ENCODE results near the gene CALML3.

Gene CALML3

GRCh38 chr10:5573968-5574641, 49.3 kb downstream of the CALML3 start:
- no peak for DNase-seq

- DNase-seq: no peak
Measured at GRCh38 chr10:5574642-5575131, 49.9 kb downstream of the CALML3 start.

GRCh38 chr10:5575144-5575481, 50.4 kb downstream of the CALML3 start:
- no peak for DNase-seq

- no peak for DNase-seq
Measured at GRCh38 chr10:5575482-5576153, 50.9 kb downstream of the CALML3 start.

- DNase-seq: no peak
Measured at GRCh38 chr10:5576154-5576748, 51.5 kb downstream of the CALML3 start.

Data from COR-L47 (cell line).